SK-N-SH (cell line): ENCODE results near the gene CCDC40. TPM values are rescaled to one million over a fixed set of nuclear protein-coding genes. Genes with fewer than 3 reads are reported as not detected.
A peak's percentile ranks its signal among the peaks of the same experiment; 100 is the strongest.
"Not testable (repeated sequence)": the region's sequence is repeated elsewhere in the genome, so short reads cannot be mapped to it uniquely, and the experiment has no call there.

ENCODE experiments used
- CTCF ChIA-PET: fragments of 300-600, 350-600 bp; formaldehyde crosslinking; extraction: SDS; loops from one replicate; lab custom pipeline; 2021; lab: Yijun Ruan, JAX
- POLR2A ChIA-PET: fragments of 350-600 bp; sonication (Branson Sonifier 250); formaldehyde crosslinking; extraction: SDS; loops from one replicate; lab custom pipeline; 2020; ENCODE audit warnings: antibody characterized with exemption, inconsistent platforms; lab: Yijun Ruan, JAX
- DNase-seq: peaks from one replicate; pipeline ENCODE4 v3.0.0; 2012
- H2AFZ ChIP-seq: fragments of 200-600 bp; sonication (generic); 2 replicates; pipeline ENCODE4 v1.8.1; 2016; ENCODE audit warnings: antibody characterized with exemption, mild to moderate bottlenecking, low read depth
- H3F3A ChIP-seq: fragments of 200-600 bp; sonication (generic); replicated peaks from 2 replicates; pipeline ENCODE3; 2016; ENCODE audit warnings: antibody characterized with exemption, mild to moderate bottlenecking; ENCODE audit not compliant: insufficient read depth
- H3K27ac ChIP-seq, 2 experiments: fragments of 200-500 bp in 1 of 2; fragments of 200-600 bp in 1 of 2; sonication (Bioruptor generic) in 1 of 2; sonication (generic), shearing (Covaris generic) in 1 of 2; 2 replicates each; pipeline versions ENCODE4 v1.5.1 to v1.6.1; 2014 to 2016; ENCODE audit warnings: low read depth in 2 of 2, inconsistent platforms in 1 of 2, low read length in 1 of 2, mild to moderate bottlenecking in 1 of 2, mixed read lengths in 1 of 2
- H3K27me3 ChIP-seq: fragments of 200-600 bp; sonication (generic), shearing (Covaris generic); 2 replicates; pipeline ENCODE4 v1.6.1; 2016; ENCODE audit warnings: mixed run types; ENCODE audit not compliant: insufficient read depth
- H3K36me3 ChIP-seq, 2 experiments: fragments of 200-500 bp in 1 of 2; fragments of 200-600 bp in 1 of 2; sonication (Bioruptor generic) in 1 of 2; sonication (generic) in 1 of 2; replicated peaks in 1 of 2; 2 replicates each; pipeline versions ENCODE3 to v1.5.1; 2014 to 2016; ENCODE audit warnings: low read length in 1 of 2, mild to moderate bottlenecking in 1 of 2; ENCODE audit not compliant: insufficient read depth in 2 of 2, control insufficient read depth in 1 of 2
- H3K4me1 ChIP-seq, 2 experiments: fragments of 200-500 bp in 1 of 2; fragments of 200-600 bp in 1 of 2; sonication (Bioruptor generic) in 1 of 2; sonication (generic), shearing (Covaris generic) in 1 of 2; 2 replicates each; pipeline versions ENCODE4 v1.5.1 to v1.6.1; 2014 to 2016; ENCODE audit warnings: low read depth in 1 of 2, low read length in 1 of 2, mixed run types in 1 of 2; ENCODE audit not compliant: insufficient read depth in 2 of 2, control insufficient read depth in 1 of 2
- H3K4me2 ChIP-seq: fragments of 200-600 bp; sonication (generic), shearing (Covaris generic); 2 replicates; pipeline ENCODE4 v1.6.1; 2017; ENCODE audit warnings: mixed run types
- H3K4me3 ChIP-seq, 2 experiments: fragments of 200-500 bp in 1 of 2; fragments of 200-600 bp in 1 of 2; sonication (Bioruptor generic) in 1 of 2; sonication (generic), shearing (Covaris generic) in 1 of 2; 2 replicates each; pipeline versions ENCODE4 v1.5.1 to v1.8.1; 2014 to 2016; ENCODE audit warnings: low read depth in 2 of 2, inconsistent platforms in 1 of 2, low read length in 1 of 2, mild to moderate bottlenecking in 1 of 2, mixed read lengths in 1 of 2, moderate library complexity in 1 of 2
- H3K79me2 ChIP-seq: fragments of 200-600 bp; sonication (generic); 2 replicates; pipeline ENCODE4 v1.8.1; 2017; ENCODE audit warnings: mild to moderate bottlenecking; ENCODE audit not compliant: insufficient read depth
- H3K9ac ChIP-seq: fragments of 200-600 bp; sonication (generic); 2 replicates; pipeline ENCODE4 v1.6.1; 2017; ENCODE audit warnings: mixed run types
- H3K9me2 ChIP-seq: fragments of 200-600 bp; sonication (generic); 2 replicates; pipeline ENCODE4 v1.6.1; 2017; ENCODE audit warnings: mixed run types
- H3K9me3 ChIP-seq: fragments of 200-600 bp; sonication (generic); 2 replicates; pipeline ENCODE4 v1.6.1; 2017; ENCODE audit warnings: mixed run types, mild to moderate bottlenecking, moderate library complexity
- H4K20me1 ChIP-seq: fragments of 200-600 bp; sonication (generic); 2 replicates; pipeline ENCODE4 v1.6.1; 2017; ENCODE audit warnings: mild to moderate bottlenecking, mixed run types; ENCODE audit not compliant: insufficient read depth
- CHD2 ChIP-seq: fragments of 150-350 bp; IDR thresholded peaks from 2 replicates; pipeline ENCODE4 v1.6.1; 2018; ENCODE audit warnings: low read length; ENCODE audit not compliant: partially characterized antibody
- ELF1 ChIP-seq: IDR thresholded peaks from 2 replicates; pipeline ENCODE4 v1.4.0; 2012
- FOXJ3 ChIP-seq: sonication (generic); formaldehyde crosslinking; IDR thresholded peaks from 2 replicates; pipeline ENCODE4 v1.5.1; 2020; ENCODE audit warnings: mild to moderate bottlenecking, missing genetic modification reagents
- FOXM1 ChIP-seq: IDR thresholded peaks from 2 replicates; pipeline ENCODE4 v1.4.0; 2012; ENCODE audit warnings: low read depth, mild to moderate bottlenecking
- MEF2A ChIP-seq: IDR thresholded peaks from 2 replicates; pipeline ENCODE4 v1.4.0; 2012; ENCODE audit warnings: low read depth, borderline replicate concordance
- SIN3A ChIP-seq: IDR thresholded peaks from 2 replicates; pipeline ENCODE4 v1.6.1; 2012; ENCODE audit warnings: low read depth, mild to moderate bottlenecking, low read length, moderate library complexity, borderline replicate concordance
- TAF1 ChIP-seq: IDR thresholded peaks from 2 replicates; pipeline ENCODE4 v1.6.1; 2012; ENCODE audit warnings: low read depth, mild to moderate bottlenecking, low read length, moderate library complexity, borderline replicate concordance
- TCF12 ChIP-seq: IDR thresholded peaks from 2 replicates; pipeline ENCODE4 v1.4.0; 2012
- TEAD4 ChIP-seq: IDR thresholded peaks from 2 replicates; pipeline ENCODE4 v1.4.0; 2012; ENCODE audit warnings: mild to moderate bottlenecking, borderline replicate concordance; ENCODE audit not compliant: insufficient read depth
- WGBS: methylation state at CpG from one replicate; pipeline ENCODE4 v1.1.6; 2017; ENCODE audit warnings: low lambda C conversion rate; 5-methylcytosine and 5-hydroxymethylcytosine counted together
- polyA plus RNA-seq, 3 experiments: library from polyadenylated mRNA; depleted of rRNA; stranded (reverse); fragments of >200 nt; gene quantifications; 2 replicates each; pipeline ENCODE4 v1.2.3, GENCODE V29; 2012
- TF ChIP-seq, protein P1 (sequence below): IDR thresholded peaks from 2 replicates; pipeline ENCODE4 v1.6.1; 2012; ENCODE audit warnings: mild to moderate bottlenecking, low read depth, low read length, moderate library complexity
- TF ChIP-seq, protein P2 (sequence below): fragments of 150-350 bp; IDR thresholded peaks from 2 replicates; pipeline ENCODE4 v1.6.1; 2016; ENCODE audit warnings: mild to moderate bottlenecking, low read depth, low read length

The CCDC40 gene
- polyA plus RNA-seq, 1 of the 3 experiments (the other 2 are of a cell fraction), result 17.3 TPM

DNA sequence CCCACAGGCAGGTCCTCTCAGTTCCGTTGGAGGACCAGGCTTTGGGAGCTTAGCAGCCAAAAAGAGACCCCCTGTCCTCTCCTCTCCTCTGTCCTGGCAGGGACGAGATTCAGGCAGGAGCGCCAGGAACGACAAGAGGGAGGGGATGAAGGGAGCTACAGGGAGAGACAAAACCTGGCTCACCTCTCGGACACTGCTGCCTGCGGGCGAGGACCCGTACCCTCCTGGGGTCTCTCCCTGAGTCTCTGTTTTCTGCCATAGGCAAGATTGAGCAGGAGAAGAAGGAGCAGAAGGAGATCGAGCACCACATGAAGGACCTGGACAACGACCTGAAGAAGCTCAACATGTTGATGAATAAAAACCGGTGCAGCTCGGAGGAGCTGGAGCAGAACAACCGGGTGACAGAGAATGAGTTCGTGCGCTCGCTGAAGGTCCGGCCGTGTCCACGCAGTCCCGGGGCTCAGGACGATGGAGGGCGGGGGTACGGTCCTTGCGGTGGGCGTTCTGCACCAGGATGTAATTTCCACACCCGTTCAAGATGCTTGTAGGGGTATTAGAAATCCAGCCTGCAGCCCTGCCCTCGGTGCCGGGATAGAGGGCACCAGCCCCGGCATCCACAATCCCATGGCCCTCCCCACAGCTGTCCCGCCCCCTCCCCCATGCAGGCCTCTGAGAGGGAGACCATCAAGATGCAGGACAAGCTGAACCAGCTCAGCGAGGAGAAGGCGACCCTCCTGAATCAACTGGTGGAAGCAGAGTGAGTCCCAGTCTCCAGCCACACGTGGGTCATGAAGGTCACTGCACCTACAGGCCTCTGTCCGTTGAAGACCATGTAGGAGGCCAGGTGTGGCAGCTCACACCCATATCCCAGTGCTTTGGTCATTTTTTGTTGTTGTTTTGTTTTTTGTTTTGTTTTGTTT lies 51.2 kb downstream of the CCDC40 start:
- no peaks in the 10 kb centered on the region for H3K9me3 ChIP-seq
- H3K36me3 ChIP-seq, result no peaks in the 10 kb centered on the region
- H4K20me1 ChIP-seq, result no peaks in the 10 kb centered on the region
- H3K4me3 ChIP-seq, result no peak overlapping the region
- no peak for TF ChIP-seq ELF1
- no peak for TF ChIP-seq CHD2
- TF ChIP-seq, protein P1, sequence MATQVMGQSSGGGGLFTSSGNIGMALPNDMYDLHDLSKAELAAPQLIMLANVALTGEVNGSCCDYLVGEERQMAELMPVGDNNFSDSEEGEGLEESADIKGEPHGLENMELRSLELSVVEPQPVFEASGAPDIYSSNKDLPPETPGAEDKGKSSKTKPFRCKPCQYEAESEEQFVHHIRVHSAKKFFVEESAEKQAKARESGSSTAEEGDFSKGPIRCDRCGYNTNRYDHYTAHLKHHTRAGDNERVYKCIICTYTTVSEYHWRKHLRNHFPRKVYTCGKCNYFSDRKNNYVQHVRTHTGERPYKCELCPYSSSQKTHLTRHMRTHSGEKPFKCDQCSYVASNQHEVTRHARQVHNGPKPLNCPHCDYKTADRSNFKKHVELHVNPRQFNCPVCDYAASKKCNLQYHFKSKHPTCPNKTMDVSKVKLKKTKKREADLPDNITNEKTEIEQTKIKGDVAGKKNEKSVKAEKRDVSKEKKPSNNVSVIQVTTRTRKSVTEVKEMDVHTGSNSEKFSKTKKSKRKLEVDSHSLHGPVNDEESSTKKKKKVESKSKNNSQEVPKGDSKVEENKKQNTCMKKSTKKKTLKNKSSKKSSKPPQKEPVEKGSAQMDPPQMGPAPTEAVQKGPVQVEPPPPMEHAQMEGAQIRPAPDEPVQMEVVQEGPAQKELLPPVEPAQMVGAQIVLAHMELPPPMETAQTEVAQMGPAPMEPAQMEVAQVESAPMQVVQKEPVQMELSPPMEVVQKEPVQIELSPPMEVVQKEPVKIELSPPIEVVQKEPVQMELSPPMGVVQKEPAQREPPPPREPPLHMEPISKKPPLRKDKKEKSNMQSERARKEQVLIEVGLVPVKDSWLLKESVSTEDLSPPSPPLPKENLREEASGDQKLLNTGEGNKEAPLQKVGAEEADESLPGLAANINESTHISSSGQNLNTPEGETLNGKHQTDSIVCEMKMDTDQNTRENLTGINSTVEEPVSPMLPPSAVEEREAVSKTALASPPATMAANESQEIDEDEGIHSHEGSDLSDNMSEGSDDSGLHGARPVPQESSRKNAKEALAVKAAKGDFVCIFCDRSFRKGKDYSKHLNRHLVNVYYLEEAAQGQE, result no peak
- TF ChIP-seq, all 33 proteins: peak for 0
- H3K4me1 ChIP-seq, result peaks cover 0 to 6% of the 10 kb centered on the region in 2 experiments; a peak in 1 of 4 replicates
- no peaks in the 10 kb centered on the region for H3K79me2 ChIP-seq
- no peak overlapping the region for H3K9ac ChIP-seq
- H3F3A ChIP-seq, result no peaks in the 10 kb centered on the region
- CTCF ChIA-PET, result interaction anchor here (0.6 to 3.1 kb wide), 6 partner anchors 12 to 487 kb away, joined by 3 to 27 read pairs (median 3); partner anchors contain the start of gene GAA
- DNase-seq, result peak; percentile 26
- no peak overlapping the region for H3K27ac ChIP-seq
- 81% methylated on average over 34 of the region's 34 CpGs for WGBS
- no peaks in the 10 kb centered on the region for H3K27me3 ChIP-seq
- no peak overlapping the region for H3K4me2 ChIP-seq
- no peaks in the 10 kb centered on the region for H3K9me2 ChIP-seq
- POLR2A ChIA-PET, result interaction anchor here (0.6 kb wide), 1 partner anchor 60 kb away, joined by 4 read pairs; no protein-coding TSS in a partner anchor
- H2AFZ ChIP-seq, result no peak overlapping the region

DNA sequence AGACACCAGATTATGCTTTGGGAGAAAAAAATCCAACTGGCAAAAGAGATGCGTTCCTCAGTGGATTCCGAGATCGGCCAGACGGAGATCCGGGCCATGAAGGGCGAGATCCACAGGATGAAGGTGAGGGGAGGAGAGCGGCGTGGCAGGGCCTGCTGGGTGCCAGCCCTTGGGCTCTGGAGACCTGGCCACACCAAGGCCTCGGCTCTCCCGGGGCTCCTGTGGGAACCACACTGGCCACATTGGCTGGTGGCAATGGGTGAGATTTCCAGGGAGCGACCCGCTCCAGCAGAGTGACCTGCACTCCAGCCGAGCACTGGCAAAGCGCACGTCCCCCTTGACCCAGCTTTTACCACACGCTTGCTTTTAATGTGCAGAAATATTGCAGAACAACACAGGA lies 53.3 kb downstream of the CCDC40 start:
- Histone ChIP-seq H3K9me2 (no peaks in the 10 kb centered on the region), H3K4me2 (no peak overlapping the region), H3K4me1 (peaks cover 0 to 2% of the 10 kb centered on the region in 2 experiments; a peak in 1 of 4 replicates), H3K4me3 (no peak overlapping the region), H2AFZ (no peak overlapping the region), H3K27ac (no peak overlapping the region), H3K36me3 (no peaks in the 10 kb centered on the region), H3F3A (no peaks in the 10 kb centered on the region), H3K79me2 (no peaks in the 10 kb centered on the region), H4K20me1 (no peaks in the 10 kb centered on the region), H3K9ac (no peak overlapping the region), H3K27me3 (no peaks in the 10 kb centered on the region), H3K9me3 (no peaks in the 10 kb centered on the region)
- WGBS, result 91% methylated on average over 16 of the region's 16 CpGs
- no peak for DNase-seq
- TF ChIP-seq SIN3A, result no peak
- TF ChIP-seq TCF12, result no peak
- TF ChIP-seq TAF1, result no peak
- TF ChIP-seq FOXJ3 (CRISPR knock-in tag), result no peak
- TF ChIP-seq, protein P2, sequence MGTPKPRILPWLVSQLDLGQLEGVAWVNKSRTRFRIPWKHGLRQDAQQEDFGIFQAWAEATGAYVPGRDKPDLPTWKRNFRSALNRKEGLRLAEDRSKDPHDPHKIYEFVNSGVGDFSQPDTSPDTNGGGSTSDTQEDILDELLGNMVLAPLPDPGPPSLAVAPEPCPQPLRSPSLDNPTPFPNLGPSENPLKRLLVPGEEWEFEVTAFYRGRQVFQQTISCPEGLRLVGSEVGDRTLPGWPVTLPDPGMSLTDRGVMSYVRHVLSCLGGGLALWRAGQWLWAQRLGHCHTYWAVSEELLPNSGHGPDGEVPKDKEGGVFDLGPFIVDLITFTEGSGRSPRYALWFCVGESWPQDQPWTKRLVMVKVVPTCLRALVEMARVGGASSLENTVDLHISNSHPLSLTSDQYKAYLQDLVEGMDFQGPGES, result no peak
- no peak for TF ChIP-seq TEAD4
- TF ChIP-seq MEF2A, result no peak
- TF ChIP-seq FOXM1, result no peak
- POLR2A ChIA-PET, result no interaction called here
- CTCF ChIA-PET, result interaction anchor here (0.6 to 3.1 kb wide), 2 partner anchors 12 to 54 kb away, joined by 3 to 27 read pairs; partner anchors contain the start of gene GAA

DNA sequence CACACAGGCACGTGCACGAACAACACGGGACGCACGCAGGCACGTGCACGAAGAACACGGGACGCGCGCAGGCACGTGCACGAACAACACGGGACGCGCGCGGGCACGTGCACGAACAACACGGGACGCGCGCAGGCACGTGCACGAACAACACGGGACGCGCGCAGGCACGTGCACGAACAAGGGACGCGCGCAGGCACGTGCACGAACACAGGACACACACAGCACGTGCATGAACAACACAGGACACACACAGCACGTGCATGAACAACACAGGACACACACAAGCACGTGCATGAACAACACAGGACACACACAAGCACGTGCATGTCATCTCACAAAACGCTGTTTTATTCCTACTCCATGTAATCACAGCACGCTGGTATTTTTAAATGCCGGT lies 53.7 kb downstream of the CCDC40 start:
- H3K9me3 ChIP-seq, H3K4me1 ChIP-seq, H3K27ac ChIP-seq, H3K4me3 ChIP-seq, H2AFZ ChIP-seq, H3K9me2 ChIP-seq, H3K9ac ChIP-seq, H3K27me3 ChIP-seq, H3K4me2 ChIP-seq, H3F3A ChIP-seq, H3K36me3 ChIP-seq, DNase-seq, POLR2A ChIA-PET, H3K79me2 ChIP-seq, H4K20me1 ChIP-seq: not testable (repeated sequence)
- CTCF ChIA-PET, result interaction anchor here (3.5 to 7.8 kb wide), 2 partner anchors 8 to 11 kb away, joined by 32 to 86 read pairs; partner anchors contain the start of gene GAA
- 91% methylated on average over 44 of the region's 44 CpGs for WGBS
